ENCODE results near the gene NEDD4L.

Gene NEDD4L

GRCh38 chr18:58446391-58447060 is 402.5 kb downstream of the NEDD4L start:
- DNase-seq: no peak

GRCh38 chr18:58447402-58448095 is 403.5 kb downstream of the NEDD4L start:
- no peak for DNase-seq

GRCh38 chr18:58449464-58449863 is 405.4 kb downstream of the NEDD4L start:
- DNase-seq: no peak
